GM12891 (cell line): ENCODE measurements around the gene BRDT.
A peak's percentile ranks its signal among the peaks of the same experiment; 100 is the strongest.
"Not testable (repeated sequence)": the region's sequence is repeated elsewhere in the genome, so short reads cannot be mapped to it uniquely, and the experiment has no call there.

Experiments
- DNase-seq: peaks from one replicate; pipeline ENCODE4 v3.0.0; 2011; ENCODE audit warnings: low spot score; ENCODE audit not compliant: insufficient read length
- FAIRE-seq: peaks from 2 replicates; lab custom pipeline; 2011; peaks lifted over from hg19 to GRCh38; lab: Jason Lieb, UNC
- PAX5 ChIP-seq: IDR thresholded peaks from 2 replicates; pipeline ENCODE4 v1.6.1; 2011; ENCODE audit warnings: low read length, moderate library complexity, mild to moderate bottlenecking; ENCODE audit not compliant: insufficient read depth, severe bottlenecking
- POLR2A ChIP-seq: IDR thresholded peaks from 2 replicates; pipeline ENCODE4 v1.6.1; 2011; ENCODE audit warnings: low read depth, low read length, control low read depth
- POLR2AphosphoS5 ChIP-seq: IDR thresholded peaks from 2 replicates; pipeline ENCODE4 v1.6.1; 2011; ENCODE audit warnings: low read depth, low read length, control low read depth
- POU2F2 ChIP-seq: IDR thresholded peaks from 2 replicates; pipeline ENCODE4 v1.6.1; 2011; ENCODE audit warnings: low read depth, mild to moderate bottlenecking, control low read depth, low read length, moderate library complexity
- SPI1 ChIP-seq: IDR thresholded peaks from 2 replicates; pipeline ENCODE4 v1.6.1; 2011; ENCODE audit warnings: low read depth, low read length, control low read depth
- TAF1 ChIP-seq: IDR thresholded peaks from 2 replicates; pipeline ENCODE4 v1.6.1; 2011; ENCODE audit warnings: low read depth, low read length, control low read depth

The BRDT gene

GRCh38 chr1:91979383-91979782 lies 30.2 kb downstream of the BRDT start:
- DNase-seq, result no peak
- TF ChIP-seq POLR2A (no peak), POU2F2 (no peak), TAF1 (no peak)
- FAIRE-seq, result no peak

GRCh38 chr1:91980663-91981062 lies 31.5 kb downstream of the BRDT start:
- FAIRE-seq (no peak), DNase-seq (no peak)
- TF ChIP-seq POLR2AphosphoS5 (no peak), POU2F2 (no peak), SPI1 (no peak), TAF1 (no peak), PAX5 (no peak), POLR2A (no peak)

- FAIRE-seq (no peak), DNase-seq (no peak)
- no peak for TF ChIP-seq SPI1
- no peak for TF ChIP-seq PAX5
- TF ChIP-seq POU2F2, result no peak
- TF ChIP-seq POLR2A, result no peak
- no peak for TF ChIP-seq TAF1
- TF ChIP-seq POLR2AphosphoS5, result no peak
Measured at GRCh38 chr1:91981996-91982609, 32.9 kb downstream of the BRDT start.

- DNase-seq, result no peak
- TF ChIP-seq POLR2AphosphoS5 (no peak), SPI1 (no peak), POLR2A (no peak), POU2F2 (no peak), TAF1 (no peak), PAX5 (no peak)
- no peak for FAIRE-seq
Measured at GRCh38 chr1:91993256-91993655, 44.1 kb downstream of the BRDT start.

GRCh38 chr1:91997607-91998195 lies 48.5 kb downstream of the BRDT start:
- TF ChIP-seq POLR2A (no peak), POU2F2 (no peak), POLR2AphosphoS5 (no peak), PAX5 (no peak), SPI1 (no peak), TAF1 (no peak)
- peak; percentile 62 for FAIRE-seq
- no peak for DNase-seq

GRCh38 chr1:92004129-92004528 lies 54.9 kb downstream of the BRDT start:
- no peak for TF ChIP-seq POLR2AphosphoS5
- no peak for TF ChIP-seq SPI1
- no peak for TF ChIP-seq TAF1
- no peak for TF ChIP-seq POLR2A
- DNase-seq (no peak), FAIRE-seq (no peak)

- FAIRE-seq, result no peak
- DNase-seq, result no peak
- no peak for TF ChIP-seq TAF1
- TF ChIP-seq SPI1, result no peak
- no peak for TF ChIP-seq POLR2AphosphoS5
- TF ChIP-seq PAX5, result no peak
- TF ChIP-seq POLR2A, result no peak
- TF ChIP-seq POU2F2, result no peak
Measured at GRCh38 chr1:92013923-92014322, 64.7 kb downstream of the BRDT start.

- no peak for FAIRE-seq
- no peak for DNase-seq
- TF ChIP-seq POU2F2 (no peak), PAX5 (no peak), SPI1 (no peak), POLR2A (no peak), POLR2AphosphoS5 (no peak), TAF1 (no peak)
Measured at GRCh38 chr1:92016720-92017316, 67.6 kb downstream of the BRDT start.

GRCh38 chr1:92017656-92018055 lies 68.5 kb downstream of the BRDT start:
- no peak for TF ChIP-seq SPI1
- TF ChIP-seq POLR2A, result no peak
- TF ChIP-seq POU2F2, result no peak
- TF ChIP-seq PAX5, result no peak
- no peak for TF ChIP-seq TAF1
- TF ChIP-seq POLR2AphosphoS5, result no peak
- DNase-seq (no peak), FAIRE-seq (no peak)

- FAIRE-seq, DNase-seq: not testable (repeated sequence)
Measured at GRCh38 chr1:92026042-92026441, 76.8 kb downstream of the BRDT start.

- TF ChIP-seq POLR2AphosphoS5, result no peak
- no peak for TF ChIP-seq PAX5
- no peak for FAIRE-seq
- no peak for DNase-seq
Measured at GRCh38 chr1:92026806-92027205, 77.6 kb downstream of the BRDT start.
